Heart left ventricle (tissue), 13 donors: ENCODE results near the gene PIM3.

Source experiments
- CTCF ChIP-seq, 12 donors: fragments of 200-600 bp; sonication (generic) in 4 of 12; IDR thresholded peaks; one replicate each; pipeline versions ENCODE4 v1.5.0 to v1.8.0; 2018 to 2022; ENCODE audit warnings: antibody characterized with exemption in 12 of 12, mild to moderate bottlenecking in 5 of 12
- POLR2A ChIP-seq, 2 donors: fragments of 450-650 bp; IDR thresholded peaks; one replicate each; pipeline ENCODE4 v1.6.1; 2017; ENCODE audit warnings: antibody characterized with exemption in 2 of 2, mild to moderate bottlenecking in 2 of 2, moderate library complexity in 2 of 2
- donor health status: ischemic (EF 13 %, LVEDD 7.1; RV severe dilation, severe dysfunction).
- donor health status: DM: no; HTN: yes; CAD: no.
- donor health status: DM: no; HTN: no; CAD: no.
- donor health status: ischemic (EF 25% LVEDD 6.9; RV normal size, moderate dysfunction).
- donor health status: ischemic (EF 25% LVEDD 5.7; RV mildly dilated, moderate dysfunction).
- donor health status: ischemic (EF 35%, LVEDD 5.7; RV mildly dilated, moderate dysfunction).
- donor health status: nonischemic (EF 11% LVEDD 7.7; RV severe dilation, severe dysfunction).
- donor health status: DM: yes; HTN: yes; CAD: no.
- donor health status: PGD.
- donor health status: ischemic (EF 29% LVEDD 5.4; RV normal size, mild dysfunction).
- donor health status: nonischemic (EF 23%, LVEDD 6.1; RV moderate dilation, normal function).

- TF ChIP-seq CTCF (IDR thresholded peaks at IDR 0.05) = no peak
- no peak for TF ChIP-seq POLR2A (IDR thresholded peaks at IDR 0.05)
Measured at GRCh38 chr22:49996119-49996517, 35.5 kb downstream of the PIM3 start.
